GM21786 (cell line): Measurements from ENCODE around the gene ADAR.

Experiments used
- ATAC-seq: cut with Tn5 transposase; IDR thresholded peaks from one replicate; pipeline ENCODE4 v1.9.1; 2021; ENCODE audit not compliant: unreplicated experiment

The ADAR gene

GRCh38 chr1:154616659-154617345 is 8.8 kb upstream of the ADAR start:
- no peak for ATAC-seq

DNA sequence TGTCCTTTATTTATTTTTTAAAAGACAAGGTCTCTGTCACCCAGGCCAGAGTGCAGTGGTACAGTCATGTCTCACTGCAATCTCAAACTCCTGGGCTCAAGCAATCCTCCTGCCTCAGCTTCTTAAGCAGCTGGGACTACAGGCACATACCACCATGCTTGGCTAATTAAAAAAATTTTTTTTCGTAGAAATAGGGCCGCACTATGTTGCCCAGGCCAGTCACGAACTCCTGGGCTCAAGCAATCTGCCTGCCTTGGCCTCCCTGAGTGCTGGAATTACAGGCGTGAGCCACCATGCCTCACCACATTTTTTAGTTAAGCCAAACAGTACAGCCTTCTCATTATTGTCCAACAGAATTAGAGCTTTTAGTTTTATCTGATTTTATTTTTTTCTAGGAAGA is 7.4 kb upstream of the ADAR start:
- no peak for ATAC-seq

- ATAC-seq: no peak
Measured at GRCh38 chr1:154614901-154615300, 6.9 kb upstream of the ADAR start.

- no peak for ATAC-seq
Measured at GRCh38 chr1:154614247-154614646, 6.3 kb upstream of the ADAR start.

DNA sequence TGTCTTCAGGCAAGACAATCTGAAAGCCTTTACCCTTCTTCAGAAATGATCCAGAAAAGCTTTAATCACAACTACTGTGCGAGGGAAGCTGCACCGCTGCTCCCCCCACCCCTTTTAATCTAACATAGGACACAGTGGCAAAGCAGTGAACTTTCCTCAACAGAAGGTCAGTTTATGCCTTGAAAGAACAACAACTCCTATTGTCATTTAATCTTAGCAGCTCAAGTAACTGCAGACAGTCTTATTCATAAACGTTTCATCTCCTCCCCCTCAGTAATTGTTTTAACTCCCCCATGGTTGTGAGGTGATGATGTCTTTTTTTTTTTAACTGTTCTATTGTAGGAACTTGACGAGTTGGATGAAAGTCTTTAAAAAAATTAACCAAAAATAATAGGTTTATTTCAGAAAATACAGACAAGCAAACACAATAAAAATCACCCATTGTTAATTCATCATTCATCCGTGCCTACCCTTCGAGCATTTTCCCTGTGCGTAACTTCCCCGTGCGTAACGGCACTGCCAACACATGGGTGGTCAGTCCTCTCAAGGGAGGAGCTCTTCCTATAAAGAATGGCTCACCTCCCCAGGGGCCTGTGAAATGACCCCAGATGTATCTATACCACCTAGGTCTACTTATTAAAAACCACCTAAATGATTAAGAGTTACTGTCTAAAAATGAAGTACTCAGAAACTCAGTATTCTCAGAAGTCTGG is 3.3 kb upstream of the ADAR start:
- no peak for ATAC-seq

DNA sequence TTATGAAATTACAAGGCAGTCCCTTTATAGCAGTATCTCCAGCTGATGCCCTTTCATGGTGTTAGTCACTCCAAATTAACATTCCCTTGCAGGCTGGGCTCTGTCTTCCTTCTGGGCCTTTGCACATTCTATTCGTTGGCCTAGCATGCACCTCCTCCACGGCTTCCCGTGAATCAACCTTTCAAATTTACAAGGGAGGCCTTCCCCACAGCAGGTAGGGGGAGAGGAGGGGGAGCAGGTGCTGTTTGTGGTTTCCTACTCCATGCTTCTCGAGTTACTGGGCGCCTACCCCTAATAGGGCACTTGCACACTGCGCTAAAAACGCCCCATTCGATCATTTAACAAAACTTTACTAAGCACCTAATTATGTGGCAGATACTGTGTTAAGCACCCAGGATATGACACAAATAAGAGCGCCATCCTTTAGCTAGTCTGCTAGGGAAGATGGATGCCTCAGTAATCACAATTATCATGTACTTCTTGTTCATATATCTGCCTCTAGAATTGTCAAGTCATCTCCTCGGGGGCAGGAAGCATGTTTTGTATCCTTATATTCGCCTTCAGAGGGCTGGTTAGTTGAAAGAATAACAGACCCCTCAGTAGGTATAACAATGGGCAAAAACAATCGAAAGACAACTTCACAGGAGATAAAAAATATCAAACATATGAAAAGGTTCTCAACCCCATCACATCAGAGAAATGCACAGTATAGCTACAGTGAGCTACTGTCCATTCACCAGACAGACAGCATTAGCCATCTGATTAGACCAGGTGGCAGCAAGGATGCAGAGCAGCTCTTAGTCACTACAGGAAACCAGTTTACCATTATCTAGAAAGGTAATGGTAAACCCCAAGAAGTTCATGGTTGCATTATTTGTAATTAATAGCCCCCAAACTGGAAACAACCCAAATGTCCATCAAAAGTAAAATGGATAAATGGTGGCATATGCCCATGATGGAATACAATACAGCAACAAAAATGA is 1.7 kb upstream of the ADAR start:
- no peak for ATAC-seq

- no peak for ATAC-seq
Measured at GRCh38 chr1:154608397-154609270, 648 bp upstream of the ADAR start.

DNA sequence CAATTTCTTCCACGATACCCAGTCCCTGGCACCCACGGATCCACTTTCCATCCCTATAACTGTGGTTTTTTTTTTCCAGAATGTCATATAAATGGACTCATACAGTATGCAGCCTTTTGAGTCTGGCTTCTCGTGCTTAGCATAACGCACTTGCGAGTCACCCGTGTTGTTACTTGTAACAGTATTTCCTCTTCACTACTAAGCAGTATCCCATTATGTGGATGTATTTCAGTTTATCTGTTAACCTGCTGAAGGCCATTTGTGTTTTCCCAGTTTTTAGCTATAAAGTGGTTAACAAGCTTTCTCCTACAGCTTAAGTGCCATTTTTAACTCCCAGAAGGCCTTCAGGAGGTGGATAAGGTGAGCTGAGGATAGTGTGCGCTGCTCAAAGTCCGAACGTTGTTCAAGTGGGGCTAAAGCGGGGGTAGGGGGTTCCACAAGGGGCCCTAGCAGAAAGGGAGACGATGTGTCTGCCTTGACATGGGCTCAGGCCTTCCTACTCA is 829 bp downstream of the ADAR start:
- ATAC-seq: no peak

DNA sequence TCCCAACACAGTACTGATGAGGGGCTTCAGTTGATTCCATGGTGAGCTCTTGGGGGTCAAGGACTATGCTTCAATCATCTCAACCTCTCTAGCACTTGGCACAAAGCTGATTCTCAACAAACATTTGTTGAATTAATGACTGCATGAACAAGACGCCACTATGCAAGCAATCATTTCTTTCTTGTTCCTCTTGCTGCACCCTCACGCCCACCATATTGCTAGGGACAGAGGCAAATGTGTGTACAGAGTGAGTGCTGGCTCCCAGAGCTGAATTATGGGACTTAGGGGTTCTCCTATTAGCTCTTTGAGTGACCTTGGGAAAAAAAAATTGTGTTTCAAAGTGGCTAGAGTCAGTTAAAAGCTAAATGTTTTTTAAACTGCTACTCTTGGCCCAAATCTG is 2.5 kb downstream of the ADAR start:
- no peak for ATAC-seq

DNA sequence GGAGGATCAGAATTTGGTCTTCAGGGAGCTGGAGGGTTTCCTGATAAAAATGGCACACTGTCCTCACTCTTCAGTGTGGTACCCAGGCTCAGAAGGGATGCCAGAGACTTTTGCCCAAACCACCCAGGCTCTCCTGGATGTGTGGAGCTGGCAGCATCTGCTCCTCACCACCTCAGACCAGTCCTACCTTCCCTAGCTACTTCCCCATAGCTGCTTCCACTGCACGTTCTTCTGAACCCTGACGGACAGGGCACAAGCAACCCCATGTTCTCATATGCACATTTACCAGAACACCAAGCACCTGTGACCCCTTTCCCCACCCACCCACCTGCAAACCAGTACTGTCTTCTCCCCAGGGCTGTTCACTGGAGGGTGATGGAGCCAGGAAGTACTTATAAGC is 4.7 kb downstream of the ADAR start:
- no peak for ATAC-seq

DNA sequence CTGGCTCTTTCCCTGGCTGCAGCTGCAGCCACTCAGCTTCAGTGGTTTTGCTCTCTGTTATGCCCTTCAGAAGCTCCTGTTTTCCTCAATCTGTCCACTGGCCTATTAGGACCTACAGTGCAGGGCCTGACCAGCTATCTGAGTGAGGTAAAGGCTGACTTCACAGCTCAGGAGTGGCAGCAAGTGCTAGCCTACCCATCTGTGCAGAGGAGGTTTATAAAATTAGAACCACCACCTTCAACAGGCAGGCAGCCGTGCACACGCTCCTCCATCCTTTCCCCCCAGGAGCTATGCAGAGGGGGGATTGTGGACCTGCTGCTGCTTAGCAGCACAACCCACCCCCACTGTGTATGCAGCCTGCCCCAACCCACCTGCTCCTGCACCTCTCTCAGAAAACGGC is 8.3 kb downstream of the ADAR start:
- ATAC-seq: no peak

GRCh38 chr1:154598871-154599635 is 8.9 kb downstream of the ADAR start:
- no peak for ATAC-seq

DNA sequence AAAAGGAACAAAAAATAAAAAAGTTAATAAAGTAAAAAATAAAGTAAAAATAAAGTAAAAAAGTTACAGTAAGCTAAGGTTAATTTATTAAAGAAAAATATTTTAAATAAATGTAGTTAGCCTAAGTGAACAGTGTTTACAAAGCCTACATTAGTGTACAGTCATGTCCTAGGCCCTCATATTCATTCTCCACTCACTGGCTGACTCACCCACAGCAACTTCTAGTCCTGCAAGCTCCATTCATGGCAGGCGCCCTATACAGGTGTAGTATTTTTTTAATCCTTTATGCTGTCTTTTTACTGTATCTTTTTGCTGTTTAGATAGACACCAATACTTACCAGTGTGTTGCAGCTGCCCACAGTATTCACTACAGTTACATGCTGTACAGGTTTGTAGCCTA is 12.4 kb downstream of the ADAR start:
- ATAC-seq: no peak

- no peak for ATAC-seq
Measured at GRCh38 chr1:154594811-154595210, 13.2 kb downstream of the ADAR start.

- ATAC-seq: no peak
Measured at GRCh38 chr1:154593390-154593789, 14.6 kb downstream of the ADAR start.

DNA sequence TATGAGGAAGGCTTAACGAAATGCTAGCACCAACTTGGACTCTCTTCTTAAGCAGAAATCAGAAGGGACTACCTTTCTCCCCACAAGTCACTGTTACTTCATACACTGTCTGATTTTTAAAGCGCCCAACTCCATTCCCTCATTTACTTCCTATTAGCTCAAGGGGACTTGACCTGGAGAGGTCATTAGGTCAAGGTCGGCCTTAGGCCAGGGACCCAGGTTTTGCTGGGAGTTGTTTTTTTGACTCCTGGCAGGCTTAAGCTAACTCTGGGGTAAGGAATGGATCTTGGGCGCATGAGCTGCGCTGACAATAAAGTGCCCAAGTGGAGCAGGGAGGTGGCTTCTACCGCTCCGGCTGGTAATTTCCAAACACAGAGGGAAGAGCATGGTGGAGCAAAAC is 16.8 kb downstream of the ADAR start:
- no peak for ATAC-seq

- ATAC-seq: no peak
Measured at GRCh38 chr1:154590756-154591155, 17.2 kb downstream of the ADAR start.

- ATAC-seq: no peak
Measured at GRCh38 chr1:154589780-154590179, 18.2 kb downstream of the ADAR start.

GRCh38 chr1:154586641-154587040 is 21.3 kb downstream of the ADAR start:
- no peak for ATAC-seq

DNA sequence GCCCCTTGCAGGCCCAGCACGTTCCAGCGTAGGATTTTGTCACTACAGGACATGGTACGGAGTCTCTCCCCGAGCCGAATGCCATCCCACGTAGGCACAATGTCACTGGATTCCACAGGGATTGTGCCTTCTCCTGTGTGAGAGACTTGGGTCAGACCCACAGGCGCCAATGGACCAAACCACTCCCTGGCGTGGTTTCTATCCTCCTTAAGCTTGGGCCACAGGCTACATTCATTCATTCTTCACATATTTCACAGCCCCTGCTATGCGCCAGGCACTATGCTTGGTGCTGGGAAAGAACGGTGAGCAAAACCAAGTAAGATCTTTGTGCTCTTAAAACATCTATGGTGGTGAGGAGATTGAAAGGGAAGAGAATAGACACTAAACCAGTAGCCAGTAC is 21.8 kb downstream of the ADAR start:
- ATAC-seq: no peak
